Thymus (tissue), 11 donors: ENCODE data around the gene NFU1. TPM values are rescaled to one million over a fixed set of nuclear protein-coding genes. Genes with fewer than 3 reads are reported as not detected.

Experiments
- DNase-seq, 9 donors: peaks; one replicate each; pipeline ENCODE4 v3.0.0-alpha.2; 2013; ENCODE audit warnings: low spot score in 9 of 9, low read depth in 6 of 9, missing footprints in 1 of 9
- H3K27ac ChIP-seq, 2 donors: one replicate each; pipeline ENCODE4 v1.5.1; 2013; ENCODE audit warnings: control low read depth in 1 of 2, low read depth in 1 of 2, low read length in 1 of 2, mild to moderate bottlenecking in 1 of 2, moderate library complexity in 1 of 2
- H3K27me3 ChIP-seq, 2 donors: one replicate each; pipeline ENCODE4 v1.5.1; 2013; ENCODE audit warnings: low read length in 1 of 2; ENCODE audit not compliant: control insufficient read depth in 2 of 2, insufficient read depth in 1 of 2
- H3K36me3 ChIP-seq, 2 donors: one replicate each; pipeline ENCODE4 v1.5.1; 2013; ENCODE audit warnings: low read length in 1 of 2, mild to moderate bottlenecking in 1 of 2, moderate library complexity in 1 of 2; ENCODE audit not compliant: control insufficient read depth in 2 of 2, insufficient read depth in 2 of 2
- H3K4me1 ChIP-seq, 2 donors: one replicate each; pipeline ENCODE4 v1.5.1; 2013; ENCODE audit warnings: low read length in 2 of 2; ENCODE audit not compliant: control insufficient read depth in 2 of 2, insufficient read depth in 2 of 2
- H3K4me3 ChIP-seq, 2 donors: one replicate each; pipeline ENCODE4 v1.5.1; 2013; ENCODE audit warnings: low read length in 2 of 2, control low read depth in 1 of 2, mild to moderate bottlenecking in 1 of 2
- H3K9me3 ChIP-seq, 2 donors: one replicate each; pipeline ENCODE4 v1.5.1; 2013; ENCODE audit warnings: low read length in 1 of 2, mild to moderate bottlenecking in 1 of 2; ENCODE audit not compliant: control insufficient read depth in 2 of 2, insufficient read depth in 1 of 2
- WGBS: extraction: QIAGEN DNeasy Blood & Tissue Kit; methylation state at CpG from one replicate; pipeline ENCODE4 v1.1.7; 2013; 5-methylcytosine and 5-hydroxymethylcytosine counted together
- polyA plus RNA-seq: library from polyadenylated mRNA; stranded (reverse); fragments of 200-250 nt; gene quantifications from one replicate; pipeline ENCODE4 v1.2.3, GENCODE V29; 2013
- total RNA-seq: library from RNA; stranded (reverse); fragments of 120-200 nt; gene quantifications from one replicate; pipeline ENCODE4 v1.2.4, GENCODE V29; 2013
- donor health status: healthy.

NFU1 gene
- total and polyA plus RNA-seq, 2 donors = 42.8 to 77.2 TPM

DNA sequence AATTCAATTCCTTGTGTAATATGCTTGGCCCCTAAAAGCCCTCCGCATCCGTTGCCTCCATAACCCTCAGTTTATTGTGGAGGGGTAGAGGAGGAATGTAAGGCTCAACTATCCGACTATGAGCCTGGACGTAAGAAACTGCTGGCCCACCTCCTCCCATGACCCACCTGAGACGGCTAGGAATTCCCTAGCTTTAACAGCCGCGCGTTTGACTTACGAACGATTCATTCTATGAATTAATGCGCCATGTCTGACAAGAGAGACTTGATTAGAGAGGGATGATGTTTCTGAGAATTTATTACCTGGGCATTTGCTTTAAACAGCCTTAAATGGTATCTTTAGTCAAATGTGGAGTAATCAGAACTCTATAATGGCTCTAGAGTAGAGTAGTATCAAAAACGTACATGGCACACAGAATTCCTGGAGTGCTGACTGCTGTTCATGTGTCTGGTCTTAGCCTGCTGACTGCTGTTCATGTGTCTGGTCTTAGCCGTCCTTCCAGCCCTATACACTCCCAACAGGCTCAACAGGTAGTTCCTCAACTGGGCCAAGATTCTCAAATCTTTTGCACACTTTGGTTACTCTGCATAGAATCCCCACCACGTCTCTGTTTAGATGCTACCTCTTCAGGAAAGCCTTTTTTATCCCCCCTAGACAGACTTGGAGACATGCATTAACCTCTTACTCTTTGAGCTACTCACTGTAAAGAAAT, 49.3 kb downstream of the NFU1 start:
- Histone ChIP-seq H3K4me1 (peaks cover 3 to 5% of the 10 kb centered on the region in 2 donors), H3K27me3 (no peaks in the 10 kb centered on the region), H3K36me3 (no peaks in the 10 kb centered on the region), H3K9me3 (no peaks in the 10 kb centered on the region), H3K27ac (no peak overlapping the region), H3K4me3 (peak overlapping the region; percentile 50 to 91)
- 92% methylated on average over 14 of the region's 14 CpGs for WGBS
- DNase-seq = no peak

DNA sequence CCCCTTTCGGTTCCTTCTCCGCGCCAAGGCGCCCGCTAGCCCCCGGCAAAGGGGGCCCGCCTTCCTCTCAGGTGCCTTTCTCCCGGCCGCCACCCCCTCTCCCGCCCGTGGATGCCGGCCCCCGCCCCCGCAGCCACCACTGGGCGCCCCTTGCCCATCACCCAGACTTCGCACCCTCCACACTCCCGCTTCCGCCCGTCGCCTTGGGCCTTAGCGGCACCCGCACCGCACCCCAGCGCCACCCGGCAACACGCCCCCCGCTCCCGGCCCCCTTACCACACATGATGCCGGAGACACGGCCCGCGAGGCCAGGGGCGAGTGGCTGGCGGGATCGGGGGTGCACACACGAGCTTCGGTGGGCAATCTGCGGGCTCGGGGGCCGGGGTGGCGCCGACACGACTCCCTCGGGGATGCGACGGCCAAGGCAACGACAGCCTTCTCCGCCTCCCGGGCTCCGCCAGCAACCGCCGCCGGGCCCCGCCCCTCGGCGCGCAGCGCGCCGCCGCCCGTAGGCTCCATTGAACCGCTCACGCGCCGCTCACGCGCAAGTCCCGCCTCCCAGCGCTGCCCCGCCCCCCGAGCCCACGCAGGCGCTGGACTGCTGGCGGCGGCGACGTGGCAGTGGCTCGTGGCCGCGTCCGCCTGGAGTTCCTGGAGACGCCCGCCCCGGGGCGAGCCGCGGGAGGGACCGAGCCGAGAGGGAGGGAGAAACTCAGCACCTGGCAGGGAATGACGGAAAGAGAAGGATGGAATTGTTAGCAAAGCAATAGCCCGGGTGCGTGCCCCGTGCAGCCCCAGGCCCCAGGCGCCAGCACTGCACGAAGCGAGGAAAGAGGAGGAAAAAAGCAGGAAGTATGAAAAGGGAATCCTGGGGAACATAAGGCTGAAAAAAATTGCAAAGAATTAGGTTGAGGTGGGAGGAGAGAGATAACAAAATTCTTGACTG, 50.2 kb downstream of the NFU1 start, which contains the start of gene GFPT1:
Gene GFPT1, minus strand, starts transcription at position 439 of the 946 bp plus-strand sequence. Its CDS starts 156 bp downstream, at position 283.
- Histone ChIP-seq H3K4me1 (peaks cover 3 to 5% of the 10 kb centered on the region in 2 donors), H3K27ac (peak within 1 kb of the TSS; percentile 78 to 87), H3K27me3 (no peaks in the 10 kb centered on the region), H3K9me3 (no peaks in the 10 kb centered on the region), H3K36me3 (peaks cover 0 to 2% of the 10 kb centered on the region in 2 donors), H3K4me3 (peak within 1 kb of the TSS; percentile 71 to 91)
- WGBS = under 1% methylated on average over 97 of the region's 97 CpGs
- DNase-seq = peak; percentile 62 to 95 (median 88)

DNA sequence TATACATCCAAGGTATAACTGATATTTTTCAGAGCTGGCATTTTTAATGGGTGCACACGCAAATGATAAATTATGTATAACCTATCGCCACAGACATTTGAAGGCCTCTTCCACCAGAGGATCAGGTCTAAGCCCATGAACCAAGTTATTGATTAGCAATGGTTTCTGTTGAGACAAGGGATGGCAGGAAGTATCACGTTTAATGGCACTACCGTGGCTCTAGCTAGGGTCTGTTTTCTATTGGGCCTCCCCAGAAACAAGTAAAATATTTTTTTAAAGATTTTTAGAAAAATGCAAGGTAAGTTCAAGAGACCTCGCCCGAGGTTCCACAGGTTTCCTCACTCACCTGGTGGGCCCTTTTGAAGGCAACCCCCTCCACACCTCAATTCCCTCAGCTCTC, 50.9 kb downstream of the NFU1 start:
- no peak for DNase-seq
- peaks cover 0 to 3% of the 10 kb centered on the region in 2 donors for H3K36me3 ChIP-seq
- peak overlapping the region in 1 of 2 donors; percentile 78 for H3K27ac ChIP-seq
- H3K4me1 ChIP-seq = peaks cover 3 to 5% of the 10 kb centered on the region in 2 donors
- H3K9me3 ChIP-seq = no peaks in the 10 kb centered on the region
- WGBS = 20% methylated on average over 6 of the region's 6 CpGs
- H3K27me3 ChIP-seq = no peaks in the 10 kb centered on the region
- H3K4me3 ChIP-seq = peak overlapping the region; percentile 71 to 91

DNA sequence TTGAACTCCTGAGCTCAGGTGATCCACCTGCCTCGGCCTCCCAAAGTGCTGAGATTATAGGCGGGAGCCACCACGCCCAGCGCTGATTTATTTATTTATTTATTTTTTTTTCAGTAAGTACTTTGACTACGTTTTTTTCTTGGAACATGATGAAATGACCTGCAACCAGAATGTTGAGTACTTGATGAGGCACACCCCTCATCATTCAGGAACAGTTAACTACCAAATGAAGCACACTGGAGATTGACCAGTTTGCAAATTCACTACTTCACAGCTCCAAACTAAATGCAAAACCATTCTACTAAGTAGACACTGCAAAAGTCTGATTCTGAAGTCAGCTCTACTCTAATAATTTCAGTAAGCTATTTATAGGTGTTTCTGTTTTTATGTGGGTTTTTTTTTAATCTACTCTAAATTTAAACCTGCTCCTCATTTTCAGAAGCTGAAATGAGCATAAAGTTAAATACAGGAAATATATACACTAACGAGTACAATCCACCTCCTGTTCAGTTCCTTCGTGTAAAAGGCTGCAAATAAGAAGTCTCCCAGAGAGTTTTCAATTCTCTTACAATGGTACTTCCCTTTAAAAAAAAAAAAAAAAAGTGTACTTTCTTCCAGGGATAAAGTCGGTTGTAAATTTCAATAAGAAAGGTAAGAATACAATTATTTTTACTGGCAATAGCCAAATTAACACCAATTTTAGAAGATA, 51.6 kb downstream of the NFU1 start:
- Histone ChIP-seq H3K9me3 (no peaks in the 10 kb centered on the region), H3K27ac (no peak overlapping the region), H3K4me1 (peaks cover 3 to 5% of the 10 kb centered on the region in 2 donors), H3K4me3 (peak overlapping the region; percentile 71 to 91), H3K36me3 (peaks cover 0 to 3% of the 10 kb centered on the region in 2 donors), H3K27me3 (no peaks in the 10 kb centered on the region)
- DNase-seq = peak in 1 of 9 donors; percentile 26
- WGBS = 64% methylated on average over 8 of the region's 8 CpGs

DNA sequence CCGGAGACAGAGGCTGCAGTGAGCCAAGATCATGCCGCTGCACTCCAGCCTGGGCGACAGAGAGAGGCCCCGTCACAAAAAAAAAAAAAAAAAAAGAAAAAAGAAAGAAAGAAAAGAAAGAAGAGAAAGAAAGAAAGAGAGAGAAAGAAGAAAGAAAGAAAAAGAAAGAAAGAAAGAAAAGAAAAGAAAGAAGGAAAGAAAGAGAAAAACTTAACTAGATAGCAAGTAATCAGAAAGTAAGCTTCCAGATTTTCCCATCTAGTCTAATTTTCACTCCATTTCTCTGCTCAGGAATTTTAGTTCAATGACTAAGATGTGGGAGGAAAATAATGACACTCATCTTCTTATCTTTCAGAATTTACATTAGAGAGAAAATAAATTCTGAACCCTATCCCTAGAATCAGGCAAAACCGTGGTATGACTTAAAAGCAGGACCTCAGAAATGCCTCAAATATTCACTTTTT, 52.6 kb downstream of the NFU1 start:
- Histone ChIP-seq H3K36me3 (peaks cover 0 to 3% of the 10 kb centered on the region in 2 donors), H3K9me3 (no peaks in the 10 kb centered on the region), H3K4me1 (peaks cover 3 to 5% of the 10 kb centered on the region in 2 donors), H3K27ac (no peak overlapping the region), H3K4me3 (no peak overlapping the region), H3K27me3 (no peaks in the 10 kb centered on the region)
- no peak for DNase-seq
- WGBS = 98% methylated on average over 5 of the region's 5 CpGs

DNA sequence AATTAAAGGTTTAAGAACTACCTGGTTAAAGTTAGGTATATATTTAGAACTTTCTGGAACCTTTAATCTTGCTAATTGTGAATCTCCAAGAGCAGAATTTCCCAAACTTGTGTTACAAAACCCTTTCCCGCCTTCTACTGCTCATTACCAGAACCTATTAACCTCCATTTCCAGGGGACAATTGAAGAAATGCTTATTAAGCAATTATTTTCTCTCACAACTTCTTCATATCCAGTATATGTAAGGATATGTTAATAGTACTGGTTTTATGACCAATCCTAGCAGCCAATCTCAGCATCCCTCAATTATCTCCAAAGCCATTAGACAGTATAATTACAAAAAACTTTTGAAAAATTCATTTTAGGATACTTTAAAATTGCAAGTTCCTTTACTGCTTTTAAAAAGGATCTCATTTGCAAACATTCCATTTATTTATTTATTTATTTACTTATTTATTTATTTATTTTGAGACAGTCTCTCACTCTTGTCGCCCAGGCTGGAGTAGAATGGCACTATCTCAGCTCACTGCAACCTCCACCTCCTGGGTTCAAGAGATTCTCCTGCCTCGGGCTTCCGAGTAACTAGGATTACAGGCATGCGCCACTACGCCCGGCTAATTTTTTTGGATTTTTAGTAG, 53.9 kb downstream of the NFU1 start:
- peaks cover 0 to 3% of the 10 kb centered on the region in 2 donors for H3K36me3 ChIP-seq
- H3K27me3 ChIP-seq = no peaks in the 10 kb centered on the region
- peaks cover 3 to 5% of the 10 kb centered on the region in 2 donors for H3K4me1 ChIP-seq
- WGBS = 97% methylated on average over 7 of the region's 7 CpGs
- H3K27ac ChIP-seq = no peak overlapping the region
- H3K4me3 ChIP-seq = no peak overlapping the region
- no peak for DNase-seq
- no peaks in the 10 kb centered on the region for H3K9me3 ChIP-seq

DNA sequence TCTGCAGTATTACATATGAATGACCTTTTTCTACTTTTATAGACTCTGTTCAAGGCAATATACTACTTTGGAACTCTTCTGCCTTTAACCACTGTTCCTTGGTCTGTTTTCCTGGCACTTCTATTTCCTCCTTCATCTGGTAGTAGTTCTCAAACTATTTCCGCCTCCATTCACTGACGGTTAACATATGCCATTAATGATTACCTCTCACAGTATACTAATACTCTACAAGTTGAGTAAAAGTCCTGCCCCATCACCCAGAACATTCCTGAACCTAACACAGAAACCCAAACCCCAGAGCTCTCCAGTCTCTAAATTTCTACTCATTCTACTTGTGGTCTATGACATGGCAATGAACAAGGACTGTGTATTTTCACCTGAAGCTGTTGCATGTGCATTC, 54.7 kb downstream of the NFU1 start:
- peaks cover under 1 to 2% of the 10 kb centered on the region in 2 donors for H3K4me1 ChIP-seq
- DNase-seq = no peak

DNA sequence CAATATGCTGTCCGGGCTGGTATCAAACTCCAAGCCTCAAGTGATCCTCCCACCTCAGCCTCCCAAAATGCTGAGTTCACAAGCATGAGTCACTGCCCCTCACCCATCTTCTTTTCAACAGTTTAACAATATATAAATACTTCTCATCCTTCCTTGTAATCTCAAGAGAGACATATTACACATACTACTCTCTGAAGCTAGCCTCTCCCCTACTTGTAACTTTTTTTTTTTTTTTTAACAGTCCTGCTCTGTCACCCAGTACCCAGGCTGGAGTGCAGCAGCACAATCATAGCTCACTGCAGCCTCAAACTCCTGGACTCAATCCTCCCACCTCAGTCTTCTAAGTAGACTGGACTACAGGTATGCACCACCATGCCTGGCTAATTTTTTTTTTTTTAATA, 55.9 kb downstream of the NFU1 start:
- Histone ChIP-seq H3K9me3 (no peaks in the 10 kb centered on the region), H3K36me3 (peaks cover 0 to 3% of the 10 kb centered on the region in 2 donors), H3K4me1 (no peaks in the 10 kb centered on the region), H3K27me3 (no peaks in the 10 kb centered on the region), H3K27ac (no peak overlapping the region), H3K4me3 (no peak overlapping the region)
- DNase-seq = no peak
- WGBS = 100% methylated on average over 1 of the region's 1 CpG

More for the DNA sequence above, 54.7 kb downstream of the NFU1 start:
- Histone ChIP-seq H3K4me3 (no peak overlapping the region), H3K27ac (no peak overlapping the region), H3K9me3 (no peaks in the 10 kb centered on the region), H3K27me3 (no peaks in the 10 kb centered on the region), H3K36me3 (peaks cover 0 to 3% of the 10 kb centered on the region in 2 donors)
- WGBS = 95% methylated on average over 2 of the region's 2 CpGs
